ENCODE measurements around the gene UBN2.

Gene UBN2

GRCh38 chr7:139232904-139233303 lies 1.9 kb downstream of the UBN2 start:
- no peak for DNase-seq

DNA sequence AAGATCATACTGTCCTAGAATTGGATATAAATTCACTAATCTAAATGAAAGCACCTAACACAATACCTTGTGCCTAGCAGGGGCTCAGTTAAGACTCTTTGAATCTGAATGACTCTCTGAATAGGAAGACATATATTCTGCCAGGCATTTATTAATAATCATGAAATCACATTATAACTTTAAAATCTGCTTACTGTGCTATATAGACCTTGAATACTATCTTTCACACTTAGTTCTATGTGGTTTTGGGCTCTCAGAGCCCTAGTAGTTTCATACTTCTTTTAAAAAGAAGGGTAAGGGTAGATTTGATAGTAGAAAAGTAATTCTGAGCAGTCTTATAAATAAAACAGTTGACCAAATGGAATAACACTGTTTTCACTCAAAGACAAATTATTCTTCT lies 10.2 kb downstream of the UBN2 start:
- no peak for DNase-seq

DNA sequence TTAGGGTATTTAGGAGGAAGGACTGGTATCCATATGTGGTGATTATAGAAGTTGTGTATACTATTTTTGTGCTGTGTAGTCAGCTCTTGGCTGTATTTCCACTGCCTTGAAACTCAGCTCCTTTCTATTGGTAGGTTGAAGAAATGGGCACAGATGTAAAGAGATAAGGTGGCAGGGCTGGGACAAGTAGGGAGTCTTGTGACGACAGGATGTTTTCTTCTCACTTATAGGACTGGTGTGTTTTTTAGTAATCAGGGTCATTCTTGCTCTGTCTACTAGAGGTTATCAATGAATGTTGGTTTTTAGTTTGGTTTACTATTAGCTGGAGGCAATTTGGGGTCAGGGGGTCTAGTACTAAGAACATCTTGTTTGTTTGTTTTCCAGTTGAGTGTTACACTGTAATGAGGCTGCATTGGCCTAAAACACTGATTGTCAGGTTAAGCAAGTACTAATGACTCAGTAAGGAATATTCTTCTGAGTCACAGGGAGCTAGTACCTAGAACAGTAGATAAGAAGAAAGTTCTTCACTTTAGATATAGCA lies 11.8 kb downstream of the UBN2 start:
- no peak for DNase-seq

DNA sequence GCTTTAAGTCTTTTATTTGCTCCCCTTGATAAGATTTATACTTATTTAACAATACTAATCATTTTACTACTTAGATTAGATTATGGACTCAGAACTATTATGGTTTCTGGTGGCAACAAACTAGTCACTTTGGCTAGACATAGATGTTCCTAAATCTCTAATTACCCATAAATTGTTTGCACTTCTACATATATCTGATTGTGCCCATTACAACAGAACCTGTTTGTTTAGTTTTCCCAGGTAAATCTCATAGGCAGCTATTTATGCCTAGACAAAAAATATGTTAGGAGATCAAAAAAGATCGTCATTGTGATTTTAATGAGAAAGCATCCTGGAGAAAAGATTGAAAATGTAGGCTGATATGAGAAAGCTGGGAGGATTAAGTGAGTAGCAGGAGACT lies 14.4 kb downstream of the UBN2 start:
- no peak for DNase-seq

DNA sequence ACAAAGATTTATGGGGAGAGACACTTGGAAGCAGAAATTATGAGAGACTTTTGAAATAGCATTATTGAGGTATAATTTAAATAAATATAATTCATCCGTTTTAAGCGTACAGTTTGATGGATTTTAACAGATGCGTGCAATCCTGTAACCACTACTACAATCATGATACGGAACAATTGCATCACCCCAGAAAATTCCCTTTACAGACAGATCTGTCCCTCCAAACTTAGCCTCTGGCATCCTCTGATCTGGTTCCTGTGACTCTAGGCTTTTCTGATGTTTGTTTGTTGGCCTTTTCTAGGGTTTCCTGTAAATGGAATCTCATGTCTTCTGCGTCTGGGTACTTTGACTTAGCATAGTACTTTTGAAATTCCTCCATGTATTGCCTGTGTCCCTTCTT lies 15.5 kb downstream of the UBN2 start:
- DNase-seq: no peak

- DNase-seq: no peak
Measured at GRCh38 chr7:139246905-139247304, 15.9 kb downstream of the UBN2 start.

GRCh38 chr7:139249179-139249810 lies 18.3 kb downstream of the UBN2 start:
- DNase-seq: no peak

DNA sequence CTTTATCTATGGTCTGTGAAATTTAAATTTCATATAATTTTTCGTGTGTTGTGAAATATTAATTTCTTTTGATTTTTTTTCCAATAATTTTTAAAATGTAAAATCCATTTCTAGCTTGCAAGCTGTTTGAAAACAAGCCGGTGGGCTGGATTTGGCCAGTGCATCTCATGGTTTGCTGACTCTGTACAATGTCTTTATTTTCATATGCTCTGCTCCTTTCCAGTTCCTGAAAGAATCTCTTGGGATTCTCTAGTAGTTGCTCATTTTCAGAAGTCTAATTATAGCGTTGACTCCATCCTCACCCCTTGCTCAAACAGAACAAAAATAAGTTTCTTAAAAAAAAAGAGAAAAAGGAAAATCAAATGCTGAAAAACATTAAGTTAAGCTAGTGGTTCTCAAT lies 21.4 kb downstream of the UBN2 start:
- no peak for DNase-seq

DNA sequence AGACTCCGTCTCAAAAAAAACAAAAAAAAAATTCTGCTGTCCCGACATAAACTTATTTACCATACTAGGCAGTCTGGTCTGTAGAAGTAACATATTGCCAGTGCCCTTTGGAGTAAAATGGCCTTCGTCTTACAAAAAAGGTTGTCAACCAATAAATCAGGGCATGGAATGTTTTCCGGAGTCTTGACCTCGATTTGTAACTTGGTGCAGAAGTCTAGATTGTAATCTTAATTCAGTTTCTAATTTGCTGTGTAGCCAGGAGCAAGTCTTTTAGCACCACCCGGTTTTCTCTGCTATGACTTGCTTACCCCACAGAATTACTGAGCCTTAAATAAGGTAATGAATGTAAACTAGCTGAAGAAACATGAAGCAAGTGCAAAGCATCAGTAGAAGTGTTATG lies 23.2 kb downstream of the UBN2 start:
- no peak for DNase-seq

GRCh38 chr7:139254728-139255127 lies 23.7 kb downstream of the UBN2 start:
- no peak for DNase-seq

- DNase-seq: no peak
Measured at GRCh38 chr7:139255290-139255689, 24.3 kb downstream of the UBN2 start.

DNA sequence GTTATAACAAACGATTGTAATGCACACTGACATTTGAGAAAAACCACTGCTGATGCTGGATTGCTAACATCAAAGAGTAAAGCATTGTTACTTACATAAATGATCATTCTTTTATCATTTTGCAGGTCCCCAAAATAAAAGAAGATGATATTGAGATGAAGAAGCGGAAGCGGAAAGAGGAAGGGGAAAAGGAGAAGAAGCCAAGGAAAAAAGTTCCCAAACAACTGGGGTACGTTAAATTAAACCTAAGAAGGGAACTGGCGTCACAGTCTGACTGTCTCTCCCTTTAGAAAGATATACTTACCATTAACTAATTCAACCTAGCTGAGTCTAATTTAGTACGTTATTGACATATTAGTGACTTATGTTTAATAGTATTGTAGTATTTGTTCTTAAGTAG lies 28.1 kb downstream of the UBN2 start:
- DNase-seq: no peak

- no peak for DNase-seq
Measured at GRCh38 chr7:139264220-139264619, 33.2 kb downstream of the UBN2 start.

- no peak for DNase-seq
Measured at GRCh38 chr7:139265673-139266072, 34.6 kb downstream of the UBN2 start.

DNA sequence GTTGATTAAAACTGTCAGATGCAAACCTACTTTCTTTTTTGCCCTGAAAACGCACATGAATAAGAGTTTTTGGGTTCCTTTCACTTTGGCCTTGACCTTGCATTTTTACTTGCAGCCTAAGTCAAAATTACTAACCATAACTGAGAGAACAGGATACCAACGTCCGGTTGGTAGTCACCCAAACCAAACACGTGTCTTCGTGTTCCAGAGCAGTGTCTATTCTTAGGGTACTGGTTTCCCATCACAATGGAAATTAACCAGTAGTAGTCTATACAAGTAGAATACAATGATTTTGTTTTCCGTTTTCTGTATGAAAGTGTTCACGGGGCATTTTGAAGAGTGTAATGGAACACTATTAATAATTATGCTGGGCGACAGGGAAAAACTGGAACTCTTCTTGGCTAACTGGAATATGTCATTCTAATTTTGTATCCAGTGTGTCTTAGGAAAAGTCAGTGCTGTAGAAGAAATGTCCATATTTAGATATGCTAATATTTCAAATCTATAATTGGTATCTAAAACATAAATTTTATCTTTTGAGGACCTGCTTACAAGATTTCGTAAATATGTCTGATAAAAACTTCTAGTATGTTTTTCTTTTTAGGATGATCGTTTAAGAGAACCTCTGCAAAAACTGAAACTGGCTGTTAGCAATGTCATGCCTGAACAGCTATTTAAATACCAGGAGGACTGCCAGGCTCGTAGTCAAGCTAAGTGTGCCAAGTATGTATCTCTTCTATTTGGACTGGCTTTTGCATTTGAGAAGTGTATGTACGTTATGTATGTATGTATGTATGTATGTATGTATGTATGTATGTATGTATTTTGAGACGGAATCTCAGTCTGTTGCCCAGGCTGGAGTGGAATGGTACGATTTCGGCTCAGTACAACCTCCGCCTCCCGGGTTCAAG lies 40.9 kb downstream of the UBN2 start:
- no peak for DNase-seq

- DNase-seq: no peak
Measured at GRCh38 chr7:139284252-139284896, 53.3 kb downstream of the UBN2 start.

GRCh38 chr7:139286144-139286543 lies 55.1 kb downstream of the UBN2 start:
- DNase-seq: no peak

GRCh38 chr7:139292821-139293220 lies 61.8 kb downstream of the UBN2 start:
- DNase-seq: no peak

GRCh38 chr7:139293534-139293933 lies 62.5 kb downstream of the UBN2 start:
- DNase-seq: no peak

- no peak for DNase-seq
Measured at GRCh38 chr7:139294241-139294640, 63.2 kb downstream of the UBN2 start.

GRCh38 chr7:139294951-139295575 lies 64.0 kb downstream of the UBN2 start:
- no peak for DNase-seq

GRCh38 chr7:139297795-139298194 lies 66.8 kb downstream of the UBN2 start:
- DNase-seq: no peak

DNA sequence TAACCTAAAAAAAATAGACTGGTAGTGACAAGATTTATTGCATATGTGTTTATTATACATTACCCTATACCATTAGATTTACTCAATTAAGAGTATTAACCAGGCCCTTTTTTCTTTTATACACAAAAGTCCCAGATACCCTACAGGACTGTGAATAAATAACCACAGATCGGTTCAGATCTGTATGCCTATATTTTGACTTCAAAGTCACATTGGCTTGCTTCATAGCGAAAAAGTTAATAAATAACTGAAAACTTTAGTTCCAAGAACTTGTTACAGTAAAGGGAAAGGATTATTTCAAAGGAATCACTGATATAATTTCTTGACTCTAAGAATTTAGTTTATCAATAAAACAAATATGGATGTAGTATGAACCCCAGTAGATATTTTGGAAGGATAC lies 68.3 kb downstream of the UBN2 start:
- DNase-seq: no peak

Data from NCI-H2081 treated with DMSO at 0.1 percent for 48 hours (cell line).